Measurements from ENCODE around the gene ADGRB3.

Gene ADGRB3

GRCh38 chr6:68634726-68635411 lies at the start of gene ADGRB3:
Gene ADGRB3, plus strand, starts transcription at chr6:68635282. Its CDS starts 3,394 bp downstream, at chr6:68638676.
- no peak for DNase-seq

GRCh38 chr6:68593558-68593957 lies 41.5 kb upstream of the ADGRB3 start:
- no peak for DNase-seq

GRCh38 chr6:68597642-68598041 lies 37.4 kb upstream of the ADGRB3 start:
- DNase-seq: no peak

GRCh38 chr6:68615938-68616337 lies 19.1 kb upstream of the ADGRB3 start:
- DNase-seq: no peak

GRCh38 chr6:68625998-68626397 lies 9.1 kb upstream of the ADGRB3 start:
- no peak for DNase-seq

- DNase-seq: no peak
Measured at GRCh38 chr6:68628161-68628560, 6.9 kb upstream of the ADGRB3 start.

- no peak for DNase-seq
Measured at GRCh38 chr6:68632734-68633133, 2.3 kb upstream of the ADGRB3 start.

- DNase-seq: no peak
Measured at GRCh38 chr6:68633281-68633971, 1.7 kb upstream of the ADGRB3 start.

- no peak for DNase-seq
Measured at GRCh38 chr6:68633972-68634725, 933 bp upstream of the ADGRB3 start.

- DNase-seq: no peak
Measured at GRCh38 chr6:68635412-68635705, 277 bp downstream of the ADGRB3 start.

- DNase-seq: no peak
Measured at GRCh38 chr6:68635706-68636513, 828 bp downstream of the ADGRB3 start.

- DNase-seq: no peak
Measured at GRCh38 chr6:68636666-68637065, 1.6 kb downstream of the ADGRB3 start.

- no peak for DNase-seq
Measured at GRCh38 chr6:68637071-68637470, 2.0 kb downstream of the ADGRB3 start.

GRCh38 chr6:68637782-68638181 lies 2.7 kb downstream of the ADGRB3 start:
- no peak for DNase-seq

GRCh38 chr6:68638230-68638900 lies 3.3 kb downstream of the ADGRB3 start:
- DNase-seq: no peak

GRCh38 chr6:68639211-68639610 lies 4.1 kb downstream of the ADGRB3 start:
- no peak for DNase-seq

GRCh38 chr6:68639826-68640490 lies 4.9 kb downstream of the ADGRB3 start:
- DNase-seq: no peak

- DNase-seq: no peak
Measured at GRCh38 chr6:68640491-68640835, 5.4 kb downstream of the ADGRB3 start.

- DNase-seq: no peak
Measured at GRCh38 chr6:68641172-68641571, 6.1 kb downstream of the ADGRB3 start.

GRCh38 chr6:68642081-68642480 lies 7.0 kb downstream of the ADGRB3 start:
- DNase-seq: no peak

GRCh38 chr6:68642977-68643376 lies 7.9 kb downstream of the ADGRB3 start:
- no peak for DNase-seq

GRCh38 chr6:68649669-68650068 lies 14.6 kb downstream of the ADGRB3 start:
- DNase-seq: no peak
